ENCODE measurements around the gene TXNL4A.

Gene TXNL4A

DNA sequence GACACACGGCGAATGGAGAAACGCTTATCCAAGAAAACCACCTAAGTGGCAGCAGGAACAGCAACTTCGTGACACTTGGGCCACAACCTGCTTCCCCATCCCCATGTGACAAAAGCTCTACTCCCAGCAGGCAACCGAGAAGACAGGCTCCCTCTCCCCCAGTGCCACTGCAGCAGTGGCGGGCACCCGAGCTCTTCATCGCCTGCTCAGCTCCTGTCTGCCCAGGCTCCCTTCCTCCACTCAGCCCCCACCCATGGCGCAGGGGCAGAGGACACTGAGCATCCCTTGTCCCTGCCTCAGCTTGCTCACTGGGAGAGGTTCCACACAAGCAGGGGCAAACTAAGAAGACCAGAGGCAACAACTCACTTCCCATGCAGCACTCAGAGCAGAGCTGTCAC lies 59.8 kb downstream of the TXNL4A start:
- Histone ChIP-seq H3K9me3 (replicated peaks; ENCODE audit: insufficient read depth, low read length) (0 out of 2 replicates have a peak, but pooled peaks cover 3% of the 10 kb centered on the region), H3K79me2 (ENCODE audit: low read length) (peaks cover 7% of the 10 kb centered on the region), H2AFZ (ENCODE audit: low read length) (no peak overlapping the region), H3K9me2 (replicated peaks; ENCODE audit: insufficient read depth, low read length) (no peaks in the 10 kb centered on the region), H3K4me1 (ENCODE audit: low read length) (no peaks in the 10 kb centered on the region), H3K27ac (ENCODE audit: low read length) (no peak overlapping the region), H3K9ac (ENCODE audit: low read length) (no peak overlapping the region), H3F3A (ENCODE audit: insufficient read depth, low read length) (no peaks in the 10 kb centered on the region), H3K27me3 (replicated peaks; ENCODE audit: insufficient read depth, low read length) (no peaks in the 10 kb centered on the region), H4K20me1 (ENCODE audit: insufficient read depth, low read length) (no peaks in the 10 kb centered on the region), H3K36me3 (replicated peaks; ENCODE audit: insufficient read depth, low read length) (0 out of 2 replicates have a peak, but pooled peaks cover 7% of the 10 kb centered on the region), H3K4me3 (ENCODE audit: low read length) (no peak overlapping the region), H3K4me2 (ENCODE audit: low read depth, low read length) (no peak overlapping the region)
- TF ChIP-seq EZH2 (optimal IDR thresholded peaks at IDR 0.05; ENCODE audit: low read depth, low read length) = no peak
- no peak for TF ChIP-seq EZH2phosphoT487 (IDR thresholded peaks at IDR 0.05; ENCODE audit: low read length)
- TF ChIP-seq, protein P1, sequence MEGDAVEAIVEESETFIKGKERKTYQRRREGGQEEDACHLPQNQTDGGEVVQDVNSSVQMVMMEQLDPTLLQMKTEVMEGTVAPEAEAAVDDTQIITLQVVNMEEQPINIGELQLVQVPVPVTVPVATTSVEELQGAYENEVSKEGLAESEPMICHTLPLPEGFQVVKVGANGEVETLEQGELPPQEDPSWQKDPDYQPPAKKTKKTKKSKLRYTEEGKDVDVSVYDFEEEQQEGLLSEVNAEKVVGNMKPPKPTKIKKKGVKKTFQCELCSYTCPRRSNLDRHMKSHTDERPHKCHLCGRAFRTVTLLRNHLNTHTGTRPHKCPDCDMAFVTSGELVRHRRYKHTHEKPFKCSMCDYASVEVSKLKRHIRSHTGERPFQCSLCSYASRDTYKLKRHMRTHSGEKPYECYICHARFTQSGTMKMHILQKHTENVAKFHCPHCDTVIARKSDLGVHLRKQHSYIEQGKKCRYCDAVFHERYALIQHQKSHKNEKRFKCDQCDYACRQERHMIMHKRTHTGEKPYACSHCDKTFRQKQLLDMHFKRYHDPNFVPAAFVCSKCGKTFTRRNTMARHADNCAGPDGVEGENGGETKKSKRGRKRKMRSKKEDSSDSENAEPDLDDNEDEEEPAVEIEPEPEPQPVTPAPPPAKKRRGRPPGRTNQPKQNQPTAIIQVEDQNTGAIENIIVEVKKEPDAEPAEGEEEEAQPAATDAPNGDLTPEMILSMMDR (IDR thresholded peaks at IDR 0.05; ENCODE audit: low read length) = no peak
- no peak for DNase-seq

- 0 out of 2 replicates have a peak, but pooled peaks cover 7% of the 10 kb centered on the region for H3K36me3 ChIP-seq (replicated peaks; ENCODE audit: insufficient read depth, low read length)
- H4K20me1 ChIP-seq (ENCODE audit: insufficient read depth, low read length) = no peaks in the 10 kb centered on the region
- H3K4me2 ChIP-seq (ENCODE audit: low read depth, low read length) = no peak overlapping the region
- no peak overlapping the region for H3K4me3 ChIP-seq (ENCODE audit: low read length)
- no peaks in the 10 kb centered on the region for H3K27me3 ChIP-seq (replicated peaks; ENCODE audit: insufficient read depth, low read length)
- DNase-seq = no peak
- H3K9me3 ChIP-seq (replicated peaks; ENCODE audit: insufficient read depth, low read length) = 0 out of 2 replicates have a peak, but pooled peaks cover 3% of the 10 kb centered on the region
- H3K4me1 ChIP-seq (ENCODE audit: low read length) = no peaks in the 10 kb centered on the region
- H3K27ac ChIP-seq (ENCODE audit: low read length) = no peak overlapping the region
- peaks cover 7% of the 10 kb centered on the region for H3K79me2 ChIP-seq (ENCODE audit: low read length)
- TF ChIP-seq EZH2phosphoT487 (IDR thresholded peaks at IDR 0.05; ENCODE audit: low read length) = no peak
- TF ChIP-seq EZH2 (optimal IDR thresholded peaks at IDR 0.05; ENCODE audit: low read depth, low read length) = no peak
- TF ChIP-seq, protein P1 (IDR thresholded peaks at IDR 0.05; ENCODE audit: low read length) = no peak
- H3K9me2 ChIP-seq (replicated peaks; ENCODE audit: insufficient read depth, low read length) = no peaks in the 10 kb centered on the region
- no peak overlapping the region for H3K9ac ChIP-seq (ENCODE audit: low read length)
- H3F3A ChIP-seq (ENCODE audit: insufficient read depth, low read length) = no peaks in the 10 kb centered on the region
- H2AFZ ChIP-seq (ENCODE audit: low read length) = no peak overlapping the region
These were observed 60.5 kb downstream of the TXNL4A start for GRCh38 chr18:79927607-79928562.

DNA sequence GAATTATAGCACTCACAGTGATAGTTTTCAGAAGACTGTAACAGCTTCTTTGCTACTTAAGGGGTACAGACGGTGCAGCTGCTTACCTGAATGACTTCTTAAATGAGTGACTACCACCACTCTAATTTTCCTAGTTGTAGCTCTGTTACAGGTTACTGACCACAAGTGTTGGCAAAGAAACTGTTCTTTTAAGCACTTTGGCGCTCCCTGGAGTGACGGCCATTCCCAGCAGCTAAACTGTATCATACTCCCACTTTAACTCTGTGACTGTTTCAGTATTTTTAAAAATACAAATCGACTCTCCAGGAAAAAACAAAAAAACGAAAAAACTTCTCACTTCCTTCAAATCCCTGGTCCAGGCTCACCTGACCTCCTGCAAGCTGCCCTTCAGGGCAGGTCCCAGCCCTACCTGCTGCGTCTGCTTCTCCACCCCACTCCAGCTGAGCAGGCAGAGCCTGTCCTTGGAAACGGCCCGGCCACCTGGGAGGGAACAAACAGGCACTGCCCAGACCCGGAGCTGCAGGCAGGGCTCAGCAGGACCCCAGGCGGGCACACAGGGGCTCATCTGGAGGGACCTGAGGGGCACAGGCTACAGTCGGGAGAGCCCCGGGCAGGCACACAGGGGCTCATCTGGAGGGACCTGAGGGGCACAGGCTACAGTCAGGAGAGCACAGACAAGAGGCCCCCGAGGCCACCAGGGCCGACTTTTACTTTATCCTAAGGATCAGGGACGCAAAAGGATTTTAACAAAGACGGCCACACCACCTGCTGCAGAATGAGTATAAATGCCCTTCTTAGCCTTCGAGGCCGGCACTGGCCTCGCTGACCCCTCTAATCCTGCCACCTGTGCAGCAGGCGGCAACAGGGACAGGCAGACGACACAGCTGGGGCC lies 61.4 kb downstream of the TXNL4A start:
- Histone ChIP-seq H3K4me2 (ENCODE audit: low read depth, low read length) (no peak overlapping the region), H3K9me2 (replicated peaks; ENCODE audit: insufficient read depth, low read length) (no peaks in the 10 kb centered on the region), H3K4me3 (ENCODE audit: low read length) (no peak overlapping the region), H3K27ac (ENCODE audit: low read length) (no peak overlapping the region), H2AFZ (ENCODE audit: low read length) (no peak overlapping the region), H3K9ac (ENCODE audit: low read length) (no peak overlapping the region), H4K20me1 (ENCODE audit: insufficient read depth, low read length) (no peaks in the 10 kb centered on the region), H3K27me3 (replicated peaks; ENCODE audit: insufficient read depth, low read length) (no peaks in the 10 kb centered on the region), H3K4me1 (ENCODE audit: low read length) (no peaks in the 10 kb centered on the region), H3F3A (ENCODE audit: insufficient read depth, low read length) (no peaks in the 10 kb centered on the region), H3K79me2 (ENCODE audit: low read length) (peaks cover 7% of the 10 kb centered on the region), H3K9me3 (replicated peaks; ENCODE audit: insufficient read depth, low read length) (0 out of 2 replicates have a peak, but pooled peaks cover 3% of the 10 kb centered on the region), H3K36me3 (replicated peaks; ENCODE audit: insufficient read depth, low read length) (0 out of 2 replicates have a peak, but pooled peaks cover 7% of the 10 kb centered on the region)
- TF ChIP-seq, protein P1 (IDR thresholded peaks at IDR 0.05; ENCODE audit: low read length) = no peak
- TF ChIP-seq EZH2phosphoT487 (IDR thresholded peaks at IDR 0.05; ENCODE audit: low read length) (no peak), EZH2 (optimal IDR thresholded peaks at IDR 0.05; ENCODE audit: low read depth, low read length) (no peak)
- DNase-seq = no peak
